GM21360 (cell line): ENCODE results near the gene BHLHA15.

ENCODE experiments used
- ATAC-seq: cut with Tn5 transposase; IDR thresholded peaks from one replicate; pipeline ENCODE4 v1.9.1; 2021; ENCODE audit warnings: mild to moderate bottlenecking, moderate library complexity; ENCODE audit not compliant: unreplicated experiment

BHLHA15 gene

DNA sequence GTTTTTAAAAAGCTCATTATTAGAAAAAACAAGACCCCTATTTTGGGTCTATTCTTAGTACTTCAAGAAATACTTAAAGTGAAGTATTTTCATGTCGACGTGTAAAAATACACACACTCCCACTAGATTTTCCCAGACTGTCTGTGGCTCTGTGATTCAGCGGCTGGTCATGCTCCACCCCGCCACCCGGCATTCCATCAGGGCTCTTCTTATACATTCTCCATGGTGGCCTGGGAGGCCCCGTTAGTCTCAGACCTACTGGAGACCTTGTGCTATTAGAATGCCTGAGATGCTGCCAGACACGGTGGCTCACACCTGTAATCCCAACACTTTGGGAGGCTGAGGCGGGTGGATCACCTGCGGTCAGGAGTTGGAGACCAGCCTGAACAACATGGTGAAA lies 27.7 kb downstream of the BHLHA15 start:
- ATAC-seq: no peak

DNA sequence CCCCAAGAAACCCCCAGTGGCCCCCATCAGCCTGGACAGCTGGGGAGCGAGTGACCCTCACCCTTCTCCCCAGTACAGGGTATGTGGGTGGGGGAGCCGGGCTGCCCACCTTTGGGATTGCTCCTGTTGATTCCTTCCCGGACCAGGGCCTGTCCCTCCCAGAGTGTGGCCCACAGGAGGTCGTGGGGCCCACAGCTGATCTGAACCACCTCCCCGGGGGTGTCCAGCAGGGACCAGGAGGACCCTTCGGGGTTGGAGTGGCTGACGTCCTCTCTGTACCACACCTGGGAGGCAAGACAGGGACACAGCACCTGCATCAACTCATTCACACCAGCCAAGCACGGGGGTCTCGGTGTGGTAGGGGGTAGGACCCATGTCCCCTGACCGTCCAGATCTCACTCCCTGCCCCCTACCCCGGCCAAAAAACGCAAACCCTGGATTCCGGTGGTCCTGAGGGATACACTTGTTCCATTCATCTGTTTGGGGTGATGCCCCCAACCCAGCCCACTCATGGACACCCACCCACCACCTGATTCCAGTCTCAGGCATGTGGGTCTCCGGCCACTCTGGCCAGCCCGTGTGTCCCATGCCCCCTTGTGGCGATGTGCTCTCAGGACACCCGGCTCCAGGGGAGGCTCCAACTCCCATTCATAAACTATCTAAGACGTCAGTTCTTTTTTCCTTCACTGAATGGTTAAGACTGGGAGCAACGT lies 29.9 kb downstream of the BHLHA15 start:
- ATAC-seq: no peak

DNA sequence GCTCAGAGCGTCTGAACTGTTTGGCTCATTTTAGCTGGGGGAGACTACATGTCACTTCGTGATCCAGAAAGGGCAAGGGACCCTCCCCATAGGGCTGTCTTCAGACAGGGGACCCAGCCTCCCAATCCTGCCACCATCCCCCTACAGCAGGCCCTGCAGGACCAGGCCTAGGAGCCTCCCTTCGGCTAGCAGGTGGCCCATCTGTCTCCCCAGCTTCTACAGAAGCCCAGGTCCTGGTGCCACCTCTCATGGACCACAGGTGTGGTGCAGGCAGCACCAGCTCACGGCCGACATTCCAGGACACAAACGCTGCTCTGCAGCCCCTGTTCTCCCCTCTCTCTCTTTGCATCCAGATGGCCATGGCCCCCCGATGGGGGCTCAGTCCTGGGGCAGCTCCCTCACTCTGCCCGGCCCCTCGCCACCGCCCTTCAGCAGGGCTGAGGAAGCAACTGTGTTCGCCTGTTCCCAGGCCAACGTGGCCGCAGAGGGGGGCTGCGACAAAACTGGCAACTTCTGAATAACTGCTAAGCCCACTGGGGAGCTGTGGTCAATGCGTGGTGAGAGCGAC lies 30.5 kb downstream of the BHLHA15 start:
- ATAC-seq: no peak

DNA sequence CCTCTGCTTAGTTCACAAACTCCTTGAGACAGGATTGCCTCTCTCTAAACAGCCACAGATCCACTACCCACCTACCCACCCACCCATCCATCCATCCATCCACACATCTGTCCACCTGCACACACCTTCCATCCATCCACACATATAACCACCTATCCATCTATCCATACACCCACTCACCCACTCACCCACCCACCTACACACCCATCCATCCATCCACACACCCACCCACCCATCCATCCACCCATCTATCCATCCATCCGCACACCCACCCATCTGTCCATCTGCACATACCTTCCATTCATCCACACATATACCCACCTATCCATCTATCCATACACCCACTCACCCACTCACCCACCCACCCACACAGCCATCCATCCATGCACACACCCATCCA lies 31.1 kb downstream of the BHLHA15 start:
- ATAC-seq: no peak

DNA sequence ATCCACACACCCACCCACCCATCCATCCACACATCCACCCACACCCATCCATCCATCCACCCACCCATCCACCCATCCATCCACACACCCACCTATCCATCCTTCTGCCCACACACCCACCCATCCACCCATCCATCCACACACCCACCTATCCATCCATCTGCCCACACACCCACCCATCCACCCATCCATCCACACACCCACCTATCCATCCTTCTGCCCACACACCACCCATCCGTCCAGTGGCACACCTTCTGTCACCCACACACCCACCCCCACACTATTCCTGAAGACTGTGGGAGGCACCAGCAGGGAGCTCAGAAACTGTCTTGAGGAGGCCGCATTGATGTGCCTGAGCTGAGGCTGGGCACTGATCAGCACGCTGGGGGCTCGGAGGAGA lies 31.7 kb downstream of the BHLHA15 start:
- no peak for ATAC-seq

DNA sequence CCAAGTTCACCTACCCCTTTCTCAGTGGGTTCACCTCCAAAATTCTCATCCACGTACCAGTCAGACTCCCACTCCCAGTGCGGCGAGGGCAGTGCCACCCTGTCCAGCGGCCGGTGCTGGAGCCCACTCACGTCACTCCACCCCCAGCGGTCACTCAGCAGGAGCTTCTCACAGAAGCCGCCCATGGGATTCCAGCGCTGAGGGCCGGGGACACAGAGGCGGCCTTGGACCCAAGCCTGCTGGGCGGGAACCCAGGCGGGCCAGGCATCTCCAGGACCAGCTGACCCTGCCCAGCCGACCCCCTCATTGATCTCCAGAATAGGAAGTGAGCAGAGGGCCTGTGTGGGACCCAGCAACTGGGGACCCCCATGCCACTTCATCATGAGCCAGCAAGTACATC lies 33.6 kb downstream of the BHLHA15 start:
- ATAC-seq: no peak

DNA sequence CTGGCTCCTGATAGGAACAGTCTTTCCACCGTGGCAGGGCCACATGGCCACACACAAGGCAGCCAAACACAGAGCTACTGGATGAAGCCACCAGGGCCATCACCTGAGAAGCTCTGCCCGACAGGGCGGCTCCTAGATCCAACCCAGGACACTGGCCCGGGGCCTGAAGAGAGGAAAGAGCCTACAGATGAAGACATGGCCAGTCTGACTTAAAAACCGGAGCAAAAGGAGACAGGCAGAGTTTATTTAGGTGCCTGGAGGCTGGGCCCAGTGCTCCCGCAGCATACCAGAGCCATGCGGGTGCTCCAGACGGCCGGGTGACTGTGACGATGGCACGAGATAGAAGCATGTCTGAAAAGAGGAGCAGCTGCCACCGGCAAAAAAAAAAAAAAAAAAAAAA lies 36.9 kb downstream of the BHLHA15 start:
- ATAC-seq: no peak

DNA sequence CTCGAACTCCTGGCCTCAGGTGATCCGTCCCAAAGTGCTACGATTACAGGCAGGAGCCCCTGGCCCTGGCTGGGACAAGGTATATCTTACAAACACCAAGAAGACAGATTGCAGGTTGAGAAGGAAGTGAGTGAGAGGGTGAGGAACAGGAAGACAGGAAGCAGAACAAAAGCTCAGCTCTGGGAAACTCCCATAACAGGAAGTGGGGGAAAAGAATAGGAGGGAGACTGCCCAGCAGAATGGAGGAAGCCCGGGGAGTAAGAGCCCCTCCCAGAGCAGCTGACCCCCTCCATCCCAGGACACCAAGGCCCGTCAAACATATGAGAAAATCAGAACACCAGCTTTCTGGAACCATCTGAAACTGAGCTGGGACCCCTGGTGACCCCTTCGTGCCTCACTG lies 37.9 kb downstream of the BHLHA15 start:
- no peak for ATAC-seq

DNA sequence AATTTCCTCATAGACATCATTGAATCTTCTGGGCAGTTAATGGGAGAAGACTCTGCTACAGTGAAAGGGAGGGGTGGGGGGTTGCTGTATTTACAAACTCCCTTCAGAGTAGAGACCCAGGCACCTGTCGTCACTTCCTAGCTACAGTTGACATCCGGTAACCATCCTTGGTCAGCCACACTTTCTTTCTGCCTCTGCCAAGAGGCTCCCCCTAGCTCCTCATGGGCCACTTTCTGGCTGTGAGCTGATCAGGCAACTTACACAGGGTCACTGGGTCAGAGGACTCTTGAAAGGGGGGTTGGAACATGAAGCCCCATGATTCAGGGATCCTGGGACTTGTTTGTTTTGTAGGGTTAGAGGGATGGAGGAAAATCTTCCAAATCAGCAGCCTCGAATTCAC lies 39.5 kb downstream of the BHLHA15 start:
- ATAC-seq: no peak

DNA sequence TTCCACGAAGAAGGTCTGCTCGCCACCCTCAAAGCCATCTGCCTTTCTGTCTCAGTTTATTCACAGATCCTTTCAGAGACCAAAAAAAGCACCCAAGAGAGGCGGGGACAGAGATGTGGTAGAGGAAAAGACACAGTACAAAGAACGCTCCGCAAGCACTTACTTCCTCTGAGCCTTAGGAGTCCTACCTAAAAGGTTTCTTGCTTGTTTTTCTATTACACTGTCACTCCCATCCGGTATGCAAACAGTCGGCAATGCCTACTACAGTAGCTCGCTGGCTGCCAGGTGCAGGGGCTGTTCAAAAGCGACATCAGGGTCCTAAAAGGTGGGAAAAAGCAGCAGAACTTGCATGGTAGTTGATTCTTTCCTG lies 40.0 kb downstream of the BHLHA15 start:
- peak; percentile 22 for ATAC-seq

DNA sequence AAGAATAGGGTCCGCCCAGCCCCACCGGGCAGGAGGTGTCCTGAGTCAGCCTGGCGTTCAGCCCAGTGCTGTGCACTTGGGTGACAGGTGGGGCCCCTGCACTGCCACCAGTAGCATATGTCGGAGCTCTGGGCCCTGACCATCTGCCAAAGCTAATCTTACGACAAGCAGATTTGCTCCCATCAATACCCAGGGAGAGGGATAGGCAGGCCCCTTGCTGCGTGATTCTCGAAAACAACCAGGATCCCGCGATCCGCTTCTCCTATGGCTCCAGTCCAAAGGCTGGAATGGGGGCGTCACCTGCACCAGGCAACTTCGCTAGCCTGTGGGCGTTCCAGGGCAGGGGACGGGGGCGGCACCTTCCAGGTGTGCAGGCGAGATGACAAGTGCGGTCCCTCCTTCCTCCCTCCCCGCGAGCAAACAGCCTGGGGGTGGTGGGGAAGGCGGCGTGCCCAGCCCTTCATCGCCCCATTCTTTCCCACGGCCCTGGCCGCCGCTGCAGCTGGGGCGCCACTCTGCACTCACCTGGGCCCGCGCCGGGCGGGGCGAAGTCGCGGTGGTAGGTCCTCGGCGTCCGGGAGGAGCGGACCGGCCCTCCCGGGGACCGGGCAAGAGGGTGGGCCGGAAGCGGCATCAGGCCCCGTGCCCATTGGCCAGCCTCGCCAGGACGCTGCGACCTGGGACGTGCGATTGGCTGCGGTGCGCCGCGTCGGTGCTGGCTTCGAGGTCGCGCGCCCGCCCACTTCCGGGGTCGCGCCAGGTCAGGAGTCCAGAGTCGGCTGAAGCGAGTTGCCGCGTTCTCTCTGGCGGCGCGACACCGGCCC lies 40.6 kb downstream of the BHLHA15 start, which contains the start of gene TECPR1:
Gene TECPR1, minus strand, starts transcription at position 632 of the 824 bp plus-strand sequence. CDS start 6,086 bp downstream, outside the sequence.
- ATAC-seq: peak; percentile 95

DNA sequence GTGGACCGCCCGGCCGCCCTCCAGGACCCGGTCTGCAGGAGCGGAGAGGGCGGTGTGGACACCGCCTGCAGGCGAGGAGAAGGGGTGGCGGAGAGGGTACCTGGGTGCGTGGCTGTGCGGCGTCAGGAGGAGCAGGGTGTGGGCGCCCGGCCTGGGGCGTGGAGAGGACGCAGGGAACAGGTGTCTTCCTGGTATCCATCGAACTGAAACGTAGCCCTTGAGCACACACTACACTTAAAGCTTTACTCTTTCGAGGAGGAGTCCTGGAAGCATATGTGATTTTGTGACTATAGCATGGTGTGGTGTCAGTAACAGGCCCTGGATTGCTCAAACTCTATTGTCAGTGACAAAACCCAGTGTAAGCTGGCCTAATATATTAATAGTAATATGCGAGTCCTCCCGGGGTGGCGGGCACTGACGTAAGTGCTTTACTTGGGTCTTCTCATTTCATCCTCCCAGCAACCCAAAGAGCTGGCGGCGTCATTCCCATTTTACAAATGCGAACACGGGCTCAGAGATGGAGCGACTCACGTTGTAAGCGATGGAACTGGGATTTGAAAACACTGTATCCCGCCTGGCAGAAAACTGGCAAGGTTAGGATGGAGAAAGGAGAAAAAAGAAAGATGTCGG lies 41.3 kb downstream of the BHLHA15 start:
- ATAC-seq: no peak

DNA sequence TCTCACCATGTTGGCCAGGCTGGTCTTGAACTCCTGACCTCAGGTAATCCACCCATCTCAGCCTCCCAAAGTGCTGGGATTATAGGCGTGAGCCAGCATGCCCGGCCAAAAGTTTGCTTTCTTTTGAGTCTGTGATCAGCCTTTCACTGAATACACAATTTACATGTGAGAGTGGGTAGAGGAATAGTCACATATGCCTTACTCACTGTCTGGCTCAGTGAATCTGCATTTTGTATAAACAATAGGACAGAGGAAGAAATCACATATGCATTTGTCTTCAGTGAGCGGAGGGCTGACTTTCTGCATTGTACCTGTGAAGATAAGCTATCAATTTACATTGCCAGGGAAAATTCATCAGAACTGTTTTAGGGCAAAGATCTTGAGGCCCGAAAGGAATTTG lies 43.3 kb downstream of the BHLHA15 start:
- ATAC-seq: no peak

DNA sequence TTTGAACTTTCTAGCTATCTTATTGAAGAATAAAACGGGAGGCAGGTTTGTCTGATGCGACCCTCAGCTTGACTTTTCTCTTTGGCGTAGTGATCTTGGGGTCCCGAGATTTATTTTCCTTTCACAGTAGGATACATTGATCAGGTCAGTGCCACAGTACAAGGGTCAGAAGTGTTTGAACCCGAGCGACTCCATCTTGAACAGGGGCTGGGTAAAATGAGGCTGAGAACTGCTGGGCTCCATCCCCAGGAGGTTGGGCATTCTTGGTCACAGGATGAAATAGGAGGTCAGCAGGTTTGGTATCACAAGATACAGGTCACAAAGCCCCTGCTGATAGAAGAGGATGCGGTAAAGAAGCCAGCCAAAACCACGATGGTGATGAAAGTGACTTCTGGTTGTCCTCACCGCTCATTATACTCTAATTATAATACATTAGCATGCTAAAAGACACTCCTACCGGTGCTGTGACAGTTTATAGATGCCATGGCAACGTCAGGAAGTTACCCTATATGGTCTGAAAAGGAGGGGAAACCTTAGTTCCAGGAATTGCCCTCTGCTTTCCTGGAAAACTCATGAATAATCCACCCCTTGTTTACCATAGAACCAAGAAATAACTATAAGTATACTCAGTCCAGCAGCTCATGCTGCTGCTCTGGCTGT lies 43.8 kb downstream of the BHLHA15 start:
- ATAC-seq: no peak

DNA sequence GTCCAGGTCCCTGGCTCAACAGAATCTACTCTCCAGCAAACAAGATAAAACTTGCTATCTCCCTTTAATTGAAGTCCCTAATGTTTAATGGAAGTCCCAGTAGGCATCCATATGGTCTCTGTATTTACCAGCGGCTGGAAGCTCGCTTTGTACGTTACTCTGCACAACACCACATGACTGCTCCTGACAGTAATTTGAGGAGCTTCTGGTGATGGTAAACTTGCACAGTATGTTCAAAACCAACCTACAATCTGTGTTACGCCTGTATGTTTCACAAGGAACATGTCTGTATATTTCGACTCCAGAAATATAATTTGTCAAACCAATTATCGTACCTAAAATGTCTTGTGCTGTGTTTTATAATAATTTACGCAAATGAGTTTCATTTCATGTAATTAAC lies 45.2 kb downstream of the BHLHA15 start:
- no peak for ATAC-seq

DNA sequence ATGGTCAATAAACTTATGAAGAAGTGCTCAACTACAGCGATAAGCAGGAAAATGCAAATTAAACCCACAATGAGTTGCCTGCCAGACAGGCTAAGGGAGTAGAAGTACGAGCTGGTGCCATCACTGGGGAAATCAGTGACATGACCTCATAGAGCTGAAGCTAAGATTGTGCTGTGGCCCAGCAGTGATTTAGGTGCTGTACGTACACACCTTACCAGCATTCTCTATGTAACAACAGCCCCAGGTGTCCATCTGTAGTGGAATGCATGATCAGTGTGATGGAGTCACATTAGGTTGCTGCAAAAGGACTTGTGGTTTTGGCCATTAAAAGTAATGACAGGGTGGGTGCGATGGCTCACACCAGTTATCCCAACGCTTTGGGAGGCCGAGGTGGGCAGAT lies 46.5 kb downstream of the BHLHA15 start:
- ATAC-seq: no peak
